NCI-H1105 (cell line): ENCODE data around the gene CDCA3.
A peak's percentile ranks its signal among the peaks of the same experiment; 100 is the strongest.

Experiments
- DNase-seq: peaks from one replicate; lab custom pipeline; 2025; lab: John Stamatoyannopoulos, UW

CDCA3 gene

DNA sequence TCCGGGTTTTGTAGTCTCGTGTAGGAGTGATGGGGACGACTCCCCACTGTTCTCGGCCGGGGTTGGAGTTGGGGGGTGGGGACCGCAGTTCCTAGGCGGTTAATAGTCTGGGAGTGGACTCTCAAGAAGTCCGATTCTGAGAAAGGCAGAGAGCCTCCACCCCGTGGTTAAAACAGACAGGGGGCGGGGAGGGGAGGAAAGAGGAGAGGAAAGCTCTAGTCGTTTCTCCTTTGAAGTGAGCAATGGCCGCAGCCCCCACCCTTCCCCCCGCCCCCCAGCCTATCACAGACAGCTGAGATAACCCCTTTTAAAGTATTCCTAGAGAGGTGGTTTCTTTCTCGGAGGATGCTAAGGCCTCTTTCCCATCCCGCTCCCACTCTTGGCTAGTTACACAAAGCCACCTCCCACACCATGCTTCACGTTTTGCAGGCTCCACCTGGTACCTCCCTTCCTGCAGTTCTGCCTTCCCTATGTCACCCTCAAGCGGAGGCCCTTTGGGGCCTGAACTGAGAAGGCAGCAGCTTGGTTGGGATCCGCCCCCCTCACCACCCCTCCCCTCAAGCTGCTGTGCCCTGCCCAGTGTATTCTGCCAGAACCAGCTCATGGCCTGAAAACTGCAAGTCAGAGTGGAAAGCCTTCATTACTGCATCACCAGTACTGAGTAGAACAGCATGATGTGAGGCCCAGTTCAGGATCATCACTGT is 1.7 kb upstream of the CDCA3 start:
- no peak for DNase-seq

DNA sequence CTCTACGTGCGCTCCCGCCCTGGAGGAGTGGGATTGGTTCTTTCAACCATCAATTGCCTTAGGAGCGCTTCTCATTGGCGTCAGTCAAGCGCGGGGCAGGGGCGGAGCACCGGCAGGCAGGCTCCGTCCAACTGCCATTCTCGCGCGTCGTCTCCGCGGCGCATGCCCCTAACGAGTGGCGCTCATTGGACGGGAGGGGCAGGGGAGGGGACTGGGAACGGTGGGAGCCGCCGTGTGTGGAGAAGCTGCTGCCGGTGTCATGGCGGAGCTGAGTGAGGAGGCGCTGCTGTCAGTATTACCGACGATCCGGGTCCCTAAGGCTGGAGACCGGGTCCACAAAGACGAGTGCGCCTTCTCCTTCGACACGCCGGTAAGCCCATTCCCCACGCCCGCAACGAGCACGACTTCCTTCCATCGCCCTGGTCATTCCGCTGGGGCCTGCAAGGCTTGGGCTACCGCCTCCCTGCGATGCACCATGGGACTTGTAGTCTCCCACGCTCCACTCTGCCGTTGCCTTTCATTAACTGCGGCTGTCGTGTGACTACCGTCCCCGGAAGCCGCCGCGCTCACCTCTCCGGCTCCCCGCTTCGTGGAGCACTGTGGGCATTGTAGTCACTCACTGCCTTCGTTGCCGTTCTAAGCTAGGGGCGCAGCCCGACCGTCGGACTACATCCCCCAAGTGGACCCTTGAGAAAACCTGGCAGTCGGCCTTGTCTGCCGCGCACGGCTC is 1.0 kb upstream of the CDCA3 start, which contains the start of gene USP5:
TSS of gene USP5 (plus strand) at position 230 of the 730 bp plus-strand sequence. CDS start at position 260, 30 bp downstream.
- peak; percentile 100 for DNase-seq

DNA sequence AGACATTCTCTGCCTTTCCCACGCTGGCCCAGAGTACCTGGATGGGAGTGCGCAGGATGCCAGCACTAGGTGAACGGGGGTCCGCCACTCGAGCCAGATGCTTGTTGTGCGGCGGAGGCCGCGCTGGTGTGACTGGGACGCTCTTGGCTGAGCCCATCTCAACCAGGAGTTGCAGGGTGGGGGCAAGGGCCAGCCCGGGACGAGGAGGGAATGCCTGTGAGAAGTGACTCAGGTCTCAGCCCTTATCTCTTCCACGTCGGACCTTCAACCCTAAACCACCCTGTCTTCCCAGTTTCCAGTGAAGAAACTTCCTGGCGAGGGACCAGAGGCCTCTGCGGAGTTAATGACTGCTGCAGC is 312 bp downstream of the CDCA3 start:
- no peak for DNase-seq

DNA sequence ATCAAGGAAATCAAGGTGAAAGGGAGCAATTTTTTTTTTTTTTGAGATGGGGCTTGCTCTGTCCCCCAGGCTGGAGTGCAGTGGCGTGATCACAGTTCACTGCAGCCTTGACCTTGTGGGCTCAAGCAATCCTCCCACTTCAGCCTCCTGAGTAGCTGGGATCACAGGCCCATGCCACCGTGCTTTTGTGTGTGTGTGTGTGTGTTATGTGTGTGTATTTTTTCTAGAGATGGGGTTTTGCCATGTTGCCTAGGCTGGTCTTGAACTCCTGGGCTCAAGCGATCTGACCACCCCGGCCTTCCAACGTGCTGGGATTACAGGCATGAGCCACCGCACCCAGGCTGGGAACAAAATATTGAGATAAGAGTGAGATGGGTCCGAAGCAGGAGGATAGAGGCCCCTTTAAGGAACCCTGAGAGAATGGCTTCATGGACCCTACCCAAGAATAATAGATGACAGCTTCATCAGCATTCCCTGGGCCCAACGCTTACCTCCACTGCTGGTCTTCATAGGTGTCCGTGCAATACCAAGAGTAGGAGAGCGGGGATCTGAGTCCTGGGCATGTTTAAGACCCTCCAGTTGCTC is 1.0 kb downstream of the CDCA3 start:
- DNase-seq = no peak

DNA sequence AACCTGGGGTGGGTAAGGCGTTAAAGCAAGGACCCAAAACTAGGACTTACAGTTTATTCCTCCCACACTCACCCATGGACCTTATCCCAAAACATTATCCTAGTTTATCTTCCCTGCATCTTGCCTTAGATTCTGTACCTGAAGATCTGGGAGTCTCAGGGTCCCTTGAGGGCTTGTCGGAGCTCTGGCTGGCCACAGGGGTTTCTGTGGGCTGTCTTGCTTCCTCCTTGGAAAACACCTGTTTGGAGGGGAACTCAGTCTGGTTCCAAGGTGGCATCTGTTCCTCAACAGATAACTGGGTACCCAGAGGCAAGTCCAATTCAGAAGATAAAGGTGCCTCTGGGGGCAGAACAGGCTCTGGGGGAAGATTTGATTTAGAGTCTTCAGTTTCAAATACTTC is 1.7 kb downstream of the CDCA3 start:
- DNase-seq = no peak

DNA sequence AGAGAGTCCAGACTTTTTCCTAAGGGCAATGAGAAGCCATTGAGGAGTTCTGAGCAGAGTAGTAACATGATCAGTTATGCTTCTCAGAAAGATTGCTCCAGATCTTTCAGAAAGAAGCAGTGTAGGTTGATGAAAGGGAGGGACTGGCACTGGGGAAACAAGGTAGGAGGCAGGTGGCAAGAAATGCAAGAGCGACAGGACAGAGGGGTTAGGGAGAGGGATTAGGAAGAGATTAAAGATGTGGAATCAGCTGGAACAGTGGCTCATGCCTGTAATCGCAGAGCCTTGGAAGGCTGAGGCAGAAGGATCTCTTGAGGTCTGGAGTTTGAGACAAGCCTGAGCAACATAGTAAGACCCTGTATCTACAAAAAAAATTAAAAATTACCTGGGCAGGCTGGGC is 3.4 kb downstream of the CDCA3 start:
- DNase-seq = no peak

DNA sequence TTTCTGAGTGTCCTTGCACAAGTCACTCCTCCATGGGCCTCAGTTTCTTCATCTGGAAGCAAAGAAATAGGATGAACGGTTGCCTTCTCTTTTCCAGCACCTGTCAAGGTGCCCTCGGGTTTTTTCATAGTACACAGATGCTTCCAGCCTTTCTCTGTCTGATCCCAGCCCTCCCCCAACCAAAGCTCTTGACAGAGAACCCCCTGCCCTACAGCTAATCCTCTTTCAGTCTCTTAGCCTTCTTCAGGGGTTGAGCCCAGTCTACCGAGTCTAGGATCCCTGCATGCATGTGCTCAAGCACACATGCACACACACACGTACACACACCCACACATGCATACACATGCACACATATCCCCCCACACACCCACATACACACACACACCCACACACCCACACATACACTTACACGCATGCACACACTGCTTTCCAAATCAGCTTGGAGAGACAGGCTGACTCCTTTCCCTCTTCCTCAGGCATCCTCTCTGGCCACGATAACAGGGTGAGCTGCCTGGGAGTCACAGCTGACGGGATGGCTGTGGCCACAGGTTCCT is 4.7 kb downstream of the CDCA3 start:
- no peak for DNase-seq

DNA sequence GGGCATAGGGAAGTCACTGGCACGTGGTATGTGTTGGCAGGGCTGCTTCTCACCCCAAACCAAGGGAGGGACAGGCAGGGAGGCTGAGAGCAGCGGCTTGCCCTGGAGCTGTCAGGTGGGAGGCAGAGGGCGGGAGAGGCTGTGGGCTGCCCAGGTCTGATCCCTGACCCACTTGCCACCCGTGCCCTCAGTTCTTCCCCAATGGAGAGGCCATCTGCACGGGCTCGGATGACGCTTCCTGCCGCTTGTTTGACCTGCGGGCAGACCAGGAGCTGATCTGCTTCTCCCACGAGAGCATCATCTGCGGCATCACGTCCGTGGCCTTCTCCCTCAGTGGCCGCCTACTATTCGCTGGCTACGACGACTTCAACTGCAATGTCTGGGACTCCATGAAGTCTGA is 5.7 kb downstream of the CDCA3 start:
- no peak for DNase-seq

DNA sequence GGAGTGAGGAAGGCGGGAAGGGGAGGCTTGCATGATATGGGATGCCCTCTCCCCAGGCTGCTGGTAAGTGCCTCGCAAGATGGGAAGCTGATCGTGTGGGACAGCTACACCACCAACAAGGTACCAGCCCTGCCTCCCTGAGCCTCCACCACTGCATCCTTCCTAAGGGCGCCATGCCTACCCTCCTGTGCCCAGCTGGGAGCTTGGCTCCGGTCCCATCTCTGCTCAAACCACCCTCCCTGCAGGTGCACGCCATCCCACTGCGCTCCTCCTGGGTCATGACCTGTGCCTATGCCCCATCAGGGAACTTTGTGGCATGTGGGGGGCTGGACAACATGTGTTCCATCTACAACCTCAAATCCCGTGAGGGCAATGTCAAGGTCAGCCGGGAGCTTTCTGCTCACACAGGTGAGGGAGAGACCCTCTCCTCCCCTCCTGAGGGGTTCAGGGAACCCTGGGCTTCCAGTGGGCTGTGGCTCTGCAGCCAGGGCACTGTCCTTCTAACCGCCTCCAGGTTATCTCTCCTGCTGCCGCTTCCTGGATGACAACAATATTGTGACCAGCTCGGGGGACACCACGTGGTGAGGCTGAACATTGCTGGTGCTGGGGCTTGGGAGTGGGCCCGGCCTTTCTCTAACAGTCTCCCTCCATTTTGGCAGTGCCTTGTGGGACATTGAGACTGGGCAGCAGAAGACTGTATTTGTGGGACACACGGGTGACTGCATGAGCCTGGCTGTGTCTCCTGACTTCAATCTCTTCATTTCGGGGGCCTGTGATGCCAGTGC is 7.8 kb downstream of the CDCA3 start:
- DNase-seq = no peak

DNA sequence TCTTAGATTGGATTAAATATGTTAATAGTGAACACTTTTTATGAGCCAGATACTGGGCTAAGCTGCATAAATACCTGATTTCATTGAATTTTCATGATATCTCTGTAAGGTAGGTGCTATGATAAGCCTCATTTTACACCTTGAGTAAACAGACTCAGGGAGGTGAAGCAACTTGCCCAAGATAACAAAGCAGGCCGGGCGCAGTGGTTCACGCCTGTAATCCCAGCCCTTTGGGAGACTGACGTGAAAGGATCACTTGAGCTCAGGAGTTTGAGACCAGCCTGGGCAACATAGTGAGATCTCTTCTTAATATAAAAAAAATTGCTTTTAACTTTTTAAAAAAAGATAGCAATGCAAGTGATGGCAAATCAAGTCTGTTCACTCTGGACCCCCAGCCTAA is 9.0 kb downstream of the CDCA3 start:
- no peak for DNase-seq

DNA sequence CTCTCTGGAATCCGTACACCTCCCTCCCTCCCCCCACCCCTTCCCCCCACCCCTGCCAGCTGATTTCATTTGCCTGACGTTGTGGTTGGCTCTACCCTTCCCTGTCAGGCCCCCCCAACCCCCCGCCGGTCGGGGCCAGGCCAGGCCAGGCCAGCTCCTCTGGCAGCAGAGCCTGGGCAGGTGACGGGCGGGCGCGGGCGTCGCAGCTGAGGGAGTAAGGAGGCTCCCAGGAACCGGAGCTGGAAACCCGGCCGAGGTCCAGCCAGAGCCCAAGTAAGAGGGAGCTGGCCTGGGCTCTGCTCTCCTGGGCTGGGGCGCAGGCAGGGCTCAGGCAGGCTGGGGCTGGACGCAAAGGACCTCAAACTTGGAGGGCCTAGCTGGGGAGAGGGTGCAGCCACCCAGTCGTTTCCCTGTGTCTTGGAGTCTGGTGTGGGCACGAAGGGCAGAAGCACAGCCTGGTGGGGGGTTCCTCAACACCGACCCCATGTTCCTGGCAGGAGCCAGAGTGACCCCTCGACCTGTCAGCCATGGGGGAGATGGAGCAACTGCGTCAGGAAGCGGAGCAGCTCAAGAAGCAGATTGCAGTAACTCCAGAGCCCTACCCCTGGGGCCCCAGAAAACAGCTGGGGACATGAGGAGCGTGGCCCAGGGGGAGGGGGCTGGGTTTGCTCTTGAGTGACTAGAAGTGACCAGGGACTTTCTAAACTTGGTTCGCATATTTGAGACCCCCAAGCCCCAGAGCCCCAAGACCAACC is 10.1 kb downstream of the CDCA3 start, which contains the start of gene GNB3:
TSS of gene GNB3 (plus strand) at position 165 of the 755 bp plus-strand sequence. CDS start at position 528, 363 bp downstream.
- no peak for DNase-seq

DNA sequence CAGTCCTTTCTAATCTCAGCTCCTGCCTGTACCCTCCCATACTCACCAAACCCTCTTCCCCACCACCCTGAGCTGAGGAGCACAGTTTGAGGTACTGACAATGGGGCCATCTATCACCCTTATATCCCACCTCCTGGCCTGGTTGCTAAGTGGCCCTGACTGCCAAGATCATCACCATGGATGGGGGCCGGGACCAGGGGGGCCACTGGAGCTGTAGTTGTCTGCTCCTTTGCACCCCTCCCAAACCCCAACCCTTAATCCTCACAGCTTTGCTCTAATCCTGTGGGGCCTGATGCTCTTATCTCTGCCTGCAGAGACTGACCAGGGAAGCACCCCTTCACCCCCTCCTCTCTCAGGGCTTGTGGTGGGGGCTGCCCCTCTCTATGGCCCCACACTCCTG is 10.8 kb downstream of the CDCA3 start:
- no peak for DNase-seq

DNA sequence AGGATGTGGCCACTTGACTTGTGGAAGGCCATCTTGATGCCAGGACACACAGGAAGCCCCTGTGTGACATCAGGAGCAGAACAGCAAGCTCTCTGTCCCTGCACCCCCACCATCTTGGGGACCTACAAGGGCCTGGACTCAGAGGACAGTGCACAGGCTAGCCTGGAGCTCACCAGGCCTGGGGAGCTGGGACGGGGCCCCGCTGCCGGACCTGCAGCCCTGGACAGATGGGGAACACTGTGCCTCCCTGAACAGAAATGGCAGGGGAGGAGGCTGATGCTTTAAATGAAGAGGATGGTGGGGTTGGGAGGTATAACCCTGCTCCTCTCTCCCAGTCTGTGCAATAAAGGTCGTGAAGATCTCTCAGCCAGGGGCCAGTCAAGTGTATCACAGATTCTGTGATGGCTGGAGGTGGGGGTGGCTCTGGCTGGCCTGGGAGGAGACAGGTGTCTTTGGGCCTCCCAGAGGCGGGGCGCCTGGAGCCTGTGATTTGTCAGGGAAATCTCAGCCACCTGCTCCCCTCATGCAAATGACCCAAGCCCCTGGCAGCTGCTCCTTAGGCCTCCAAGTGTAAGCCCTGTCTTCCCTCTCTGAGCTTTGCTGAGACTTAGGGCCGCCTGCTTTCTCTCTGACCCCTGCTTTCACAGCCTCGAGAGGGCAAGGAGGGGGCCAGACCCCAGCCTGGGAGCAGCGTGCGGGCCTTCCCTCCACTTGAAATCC is 11.4 kb downstream of the CDCA3 start:
- peak; percentile 17 for DNase-seq

DNA sequence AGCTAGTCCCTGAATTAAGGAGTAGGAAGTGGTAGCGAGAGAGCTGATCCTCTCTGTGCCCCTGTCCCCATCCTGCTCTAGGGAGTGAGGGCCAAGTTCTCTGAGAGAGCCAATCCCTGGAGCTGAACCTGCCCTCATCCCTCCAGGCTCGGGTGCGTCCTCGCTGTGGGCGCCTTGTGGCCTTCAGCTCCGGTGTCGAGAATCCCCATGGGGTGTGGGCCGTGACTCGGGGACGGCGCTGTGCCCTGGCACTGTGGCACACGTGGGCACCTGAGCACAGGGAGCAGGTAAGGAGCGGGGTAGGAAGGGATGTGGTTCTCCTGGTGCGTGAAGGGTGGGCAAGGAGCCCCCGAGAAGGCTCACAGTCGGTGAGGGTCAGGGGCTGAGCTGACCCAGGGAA is 12.2 kb downstream of the CDCA3 start:
- no peak for DNase-seq

DNA sequence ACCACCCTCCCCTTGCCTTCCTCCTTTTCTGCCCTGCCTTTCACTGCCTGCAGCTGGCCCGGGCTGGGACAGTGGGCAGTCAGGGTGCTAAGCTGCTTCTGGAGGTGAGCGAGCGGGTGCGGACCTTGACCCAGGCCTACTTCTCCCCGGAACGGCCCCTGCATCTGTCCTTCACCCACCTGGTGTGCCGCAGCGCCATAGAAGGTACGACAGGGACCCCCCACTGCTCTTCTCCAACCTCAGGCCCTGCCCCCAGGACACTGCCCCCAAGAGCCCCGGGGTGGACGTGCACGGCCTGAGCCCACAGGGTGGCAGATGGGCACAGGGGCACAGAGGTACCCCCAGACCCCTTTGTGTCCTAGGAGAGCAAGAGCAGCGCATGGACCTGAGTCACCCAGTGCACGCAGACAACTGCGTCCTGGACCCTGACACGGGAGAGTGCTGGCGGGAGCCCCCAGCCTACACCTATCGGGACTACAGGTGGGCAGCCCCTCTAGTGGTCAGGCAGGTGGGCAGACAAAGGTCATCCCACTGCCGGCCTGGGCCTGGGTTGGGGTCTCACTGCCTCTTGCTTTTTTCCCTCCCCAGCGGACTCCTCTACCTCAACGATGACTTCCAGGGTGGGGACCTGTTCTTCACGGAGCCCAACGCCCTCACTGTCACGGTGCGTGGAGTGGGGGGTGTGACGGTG is 13.6 kb downstream of the CDCA3 start:
- DNase-seq = no peak

DNA sequence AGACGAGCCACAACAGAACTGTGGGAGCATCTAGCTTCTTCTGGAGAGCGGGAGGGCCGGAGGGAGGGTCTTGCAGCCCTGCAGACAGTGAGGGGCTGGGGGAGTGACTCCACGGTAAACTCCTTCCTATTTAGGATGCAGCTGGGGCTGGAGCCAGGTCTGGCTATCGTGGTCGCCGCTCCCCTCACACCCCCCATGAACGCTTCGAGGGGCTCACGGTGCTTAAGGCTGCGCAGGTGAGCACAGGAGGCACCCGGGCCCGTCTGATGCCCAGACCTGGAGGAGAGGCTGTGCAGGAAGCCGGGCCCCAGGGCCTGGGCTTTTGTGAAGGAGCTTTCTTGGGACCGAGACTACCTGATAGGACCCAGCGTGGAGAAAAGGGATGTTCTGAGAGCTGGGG is 14.2 kb downstream of the CDCA3 start:
- no peak for DNase-seq

DNA sequence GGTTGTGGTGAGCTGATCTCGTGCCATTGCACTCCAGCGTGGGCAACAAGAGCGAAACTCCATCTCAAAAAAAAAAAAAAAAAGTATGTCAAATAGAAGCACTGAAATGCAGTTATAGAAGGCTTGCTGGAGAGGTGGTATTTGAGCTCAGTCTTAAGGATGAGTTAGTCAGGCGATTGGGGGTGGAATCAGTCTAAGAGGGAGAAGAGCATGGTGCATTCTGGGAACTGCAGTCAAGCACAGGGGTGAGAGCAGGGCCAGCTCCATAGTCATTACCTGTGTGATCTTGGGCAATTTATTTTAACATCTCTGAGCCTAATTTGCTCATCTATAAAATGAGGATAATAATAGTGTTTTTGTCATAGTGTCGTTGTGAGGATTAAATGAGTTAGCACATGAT is 16.2 kb downstream of the CDCA3 start:
- no peak for DNase-seq

DNA sequence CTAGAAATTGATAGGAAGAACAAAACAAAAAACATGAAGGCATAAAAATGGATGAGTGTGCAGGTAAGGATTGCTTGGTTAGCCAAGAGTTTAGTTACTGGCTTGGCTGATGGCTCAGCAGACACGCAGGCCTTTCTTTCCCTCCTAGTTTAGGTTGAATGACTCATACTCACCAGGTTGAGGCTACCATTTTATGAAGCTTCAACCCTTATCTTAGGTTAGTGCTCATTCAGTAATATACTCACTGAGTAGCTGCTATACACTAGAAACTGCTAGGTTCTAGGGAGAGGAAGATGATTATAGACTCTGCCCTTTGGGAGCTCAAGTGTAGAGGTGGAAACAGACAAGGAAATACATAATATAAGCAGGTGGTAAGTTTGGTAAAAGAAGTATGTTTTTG is 16.8 kb downstream of the CDCA3 start:
- no peak for DNase-seq

DNA sequence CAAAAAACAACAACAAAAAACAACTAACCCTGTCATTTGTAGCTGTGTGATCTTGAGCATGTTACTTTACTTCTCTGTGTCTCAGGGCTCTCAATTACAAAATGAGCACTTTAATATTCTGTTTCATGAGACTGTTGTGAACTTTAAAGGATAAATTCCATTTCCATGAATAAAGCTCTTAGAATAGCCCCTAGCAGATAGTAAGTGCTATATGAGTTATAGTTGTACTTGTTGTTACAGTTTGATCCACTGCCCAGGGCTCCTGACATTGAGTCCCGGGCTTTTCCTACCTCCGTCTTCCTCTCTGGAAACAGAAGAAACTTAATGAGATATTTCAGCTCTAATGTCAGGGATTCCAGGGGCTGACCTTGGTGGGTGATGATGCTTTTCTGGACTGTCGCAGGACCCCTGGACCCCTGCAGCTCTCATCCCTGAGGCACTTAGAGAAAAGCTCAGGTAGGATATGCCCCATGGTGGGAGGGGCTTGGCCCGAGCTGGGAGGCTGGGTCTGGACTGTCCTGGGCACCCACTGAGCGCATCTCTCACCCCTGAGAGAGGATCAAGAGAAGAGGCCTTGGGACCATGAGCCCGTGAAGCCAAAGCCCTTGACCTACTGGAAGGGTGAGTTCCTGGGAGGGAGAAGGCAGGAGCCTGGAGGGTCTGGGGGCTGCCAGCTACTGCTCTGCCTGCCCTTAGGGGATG is 17.7 kb downstream of the CDCA3 start:
- DNase-seq = no peak

DNA sequence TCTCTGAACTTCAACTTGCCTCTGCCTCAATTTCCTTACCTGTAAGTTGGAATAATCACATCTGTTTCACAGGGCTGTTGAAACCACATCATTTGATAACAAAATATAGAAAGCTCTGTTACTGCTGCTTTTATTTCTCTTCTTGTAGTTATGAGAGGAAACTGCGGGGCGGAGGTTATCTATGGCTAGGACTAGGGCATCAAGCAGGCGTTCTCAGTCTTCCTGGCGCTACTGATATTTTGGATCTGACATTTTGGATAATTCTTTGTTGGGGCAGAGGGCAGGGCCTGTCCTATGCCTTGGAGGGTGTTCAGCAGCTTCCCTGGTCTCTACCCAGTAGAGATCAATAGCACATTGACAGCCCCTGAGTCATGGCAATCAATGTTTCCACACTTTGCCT is 19.0 kb downstream of the CDCA3 start:
- no peak for DNase-seq
